Measurements from ENCODE around the gene ZNF468. TPM values are rescaled to one million over a fixed set of nuclear protein-coding genes. Genes with fewer than 3 reads are reported as not detected.
"Not testable (repeated sequence)": the region's sequence is repeated elsewhere in the genome, so short reads cannot be mapped to it uniquely, and the experiment has no call there.

ZNF468 gene
- 19.1 and 22.7 TPM in 2 replicates for total RNA-seq (2014; rRNA removed; shearing (Covaris generic))
- polyA plus RNA-seq (2015; cell fraction: cytosol; rRNA removed), result 12.0 and 12.1 TPM in 2 replicates
- polyA plus RNA-seq (2015; cell fraction: nucleus; rRNA removed), result 11.8 and 17.0 TPM in 2 replicates

DNA sequence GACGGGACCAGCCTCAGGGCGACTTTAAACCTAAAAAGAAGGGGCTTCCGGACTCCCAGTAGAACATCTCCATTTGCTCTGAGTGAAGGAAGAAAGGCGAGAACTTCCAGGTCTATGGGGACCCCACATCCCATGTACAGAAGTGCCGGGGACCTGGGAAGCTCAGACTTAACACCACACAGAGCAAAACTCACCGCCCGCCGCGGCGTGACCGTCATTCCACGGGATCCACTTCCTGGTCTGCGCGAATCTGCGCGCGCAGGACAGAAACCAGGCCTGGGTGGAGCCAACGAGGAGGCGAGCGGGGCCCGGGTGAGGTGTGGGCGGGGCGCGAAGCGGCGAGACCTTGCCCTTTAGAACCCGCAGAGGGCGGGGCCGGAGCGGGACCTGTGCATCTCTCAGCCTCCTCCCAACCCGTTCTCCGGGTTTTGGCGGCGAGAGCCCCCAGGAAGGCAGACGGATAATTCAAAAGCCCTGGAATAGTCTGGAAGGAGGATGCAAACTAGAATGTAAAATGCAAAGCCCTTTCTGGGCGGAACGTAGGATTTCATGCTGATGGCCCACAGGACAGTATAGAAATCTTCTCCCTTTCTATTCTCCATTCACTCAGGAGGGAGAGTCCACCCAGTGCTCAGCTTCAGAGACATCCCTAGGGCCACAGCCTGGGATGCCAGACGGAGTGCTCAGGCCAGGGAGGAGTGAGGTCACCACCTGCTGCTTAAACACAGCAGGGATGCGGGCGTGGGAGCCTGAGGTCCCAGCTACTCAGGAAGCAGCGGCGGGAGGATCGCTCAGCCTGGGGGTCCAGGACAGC lies at the start of gene ZNF468:
Gene ZNF468, minus strand, starts transcription at position 242 of the 814 bp plus-strand sequence. CDS start 3,347 bp downstream, outside the sequence.
- DNase-seq (ENCODE audit: low read depth, low spot score), result peak; percentile 53
- in situ Hi-C loops (cut with HindIII; ENCODE audit: low pct_unique_long_range_greater_than_20kb, low sequenced_read_pairs), result not testable (repeated sequence)

DNA sequence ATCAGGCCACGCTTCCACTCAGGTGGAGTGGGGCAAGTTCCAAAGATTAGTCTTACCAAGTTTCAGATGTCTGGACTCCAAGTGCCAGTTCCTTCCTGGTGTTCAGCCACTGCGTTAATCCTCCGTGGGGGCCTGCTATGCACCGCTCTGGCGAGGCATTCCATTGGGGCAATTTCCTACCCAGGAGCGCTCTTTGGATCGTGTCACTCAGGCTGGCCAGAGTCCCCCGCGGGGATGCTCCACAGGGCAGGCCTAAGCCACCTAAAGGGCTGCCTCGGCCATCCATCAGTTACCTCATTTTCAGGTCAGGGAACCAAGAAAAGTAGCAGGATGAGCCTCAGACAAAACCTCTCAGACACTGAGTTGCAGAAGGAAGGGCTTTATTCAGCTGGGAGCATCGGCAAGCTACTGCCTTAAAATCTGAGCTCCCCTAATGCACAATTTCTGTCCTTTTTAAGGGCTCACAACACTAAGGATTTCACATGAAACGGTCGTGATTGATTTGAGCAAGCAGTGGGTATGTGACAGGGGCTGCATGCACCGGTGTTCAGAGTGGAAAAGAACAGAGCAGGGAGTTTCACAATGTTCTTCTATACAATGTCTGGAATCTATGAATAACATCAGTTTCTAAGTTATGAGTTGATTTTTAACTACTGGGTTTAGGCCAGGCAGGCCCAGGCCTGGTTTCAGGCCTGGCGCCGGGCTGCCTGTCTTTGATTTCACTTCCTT lies 46.8 kb upstream of the ZNF468 start:
- DNase-seq (ENCODE audit: low read depth, low spot score); in situ Hi-C loops (cut with HindIII; ENCODE audit: low pct_unique_long_range_greater_than_20kb, low sequenced_read_pairs): not testable (repeated sequence)

DNA sequence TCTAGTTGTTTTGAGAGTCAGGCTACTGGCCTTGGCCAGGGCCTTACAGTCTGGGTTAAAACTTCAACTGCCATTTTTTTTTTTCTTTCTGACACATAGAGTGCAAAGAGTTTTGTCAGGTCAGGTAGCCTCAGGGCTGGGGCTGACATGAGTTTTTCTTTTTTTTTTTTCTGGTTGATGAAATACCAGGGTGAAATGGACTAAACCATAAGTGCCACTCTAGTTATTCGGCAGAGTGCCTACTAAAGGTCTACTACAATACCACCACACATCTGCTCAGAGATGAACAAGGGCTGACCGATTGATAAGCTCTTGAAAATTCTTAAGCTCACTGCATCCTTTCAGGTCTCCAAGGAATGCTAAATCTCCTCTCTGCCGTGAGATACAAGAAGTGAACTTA lies 44.4 kb upstream of the ZNF468 start:
- in situ Hi-C loops (cut with HindIII; ENCODE audit: low pct_unique_long_range_greater_than_20kb, low sequenced_read_pairs), result no loop called here
- DNase-seq (ENCODE audit: low read depth, low spot score), result no peak

DNA sequence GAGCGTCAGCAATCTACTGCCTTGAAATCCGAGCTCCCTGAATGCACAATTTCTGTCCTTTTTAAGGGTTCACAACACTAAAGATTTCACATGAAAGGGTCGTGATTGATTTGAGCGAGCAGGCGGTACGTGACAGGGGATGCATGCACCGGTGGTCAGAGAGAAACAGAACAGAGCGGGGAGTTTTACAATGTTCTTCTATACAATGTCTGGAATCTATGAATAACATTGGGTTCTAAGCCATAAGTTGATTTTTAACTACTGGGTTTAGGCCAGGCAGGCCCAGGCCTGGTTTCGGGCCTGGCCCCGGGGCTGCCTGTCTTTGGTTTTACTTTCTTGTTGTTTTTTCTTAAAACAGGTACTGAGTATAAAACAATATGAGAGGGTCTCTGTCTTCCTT lies 41.2 kb upstream of the ZNF468 start:
- DNase-seq (ENCODE audit: low read depth, low spot score); in situ Hi-C loops (cut with HindIII; ENCODE audit: low pct_unique_long_range_greater_than_20kb, low sequenced_read_pairs): not testable (repeated sequence)

DNA sequence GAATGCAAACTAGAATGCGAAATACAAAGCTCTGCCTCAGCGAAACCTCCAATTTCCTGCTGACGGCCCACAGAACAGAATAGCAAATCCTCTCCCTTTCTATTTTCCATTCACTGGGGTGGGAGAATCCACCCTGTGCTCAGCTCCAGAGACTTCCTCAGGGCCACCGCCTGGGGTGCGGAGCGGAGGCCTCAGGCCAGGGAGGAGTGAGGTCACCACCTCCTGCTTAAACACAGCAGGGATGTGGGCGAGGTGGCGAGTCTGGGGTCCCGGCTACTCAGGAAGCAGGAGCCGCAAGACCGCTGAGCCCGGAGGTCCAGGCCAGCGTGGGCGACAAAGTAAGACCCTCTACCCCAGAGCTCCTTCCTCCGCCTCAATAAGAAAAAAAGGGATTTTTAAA lies 40.7 kb upstream of the ZNF468 start:
- in situ Hi-C loops (cut with HindIII; ENCODE audit: low pct_unique_long_range_greater_than_20kb, low sequenced_read_pairs), result no loop called here
- DNase-seq (ENCODE audit: low read depth, low spot score), result no peak

DNA sequence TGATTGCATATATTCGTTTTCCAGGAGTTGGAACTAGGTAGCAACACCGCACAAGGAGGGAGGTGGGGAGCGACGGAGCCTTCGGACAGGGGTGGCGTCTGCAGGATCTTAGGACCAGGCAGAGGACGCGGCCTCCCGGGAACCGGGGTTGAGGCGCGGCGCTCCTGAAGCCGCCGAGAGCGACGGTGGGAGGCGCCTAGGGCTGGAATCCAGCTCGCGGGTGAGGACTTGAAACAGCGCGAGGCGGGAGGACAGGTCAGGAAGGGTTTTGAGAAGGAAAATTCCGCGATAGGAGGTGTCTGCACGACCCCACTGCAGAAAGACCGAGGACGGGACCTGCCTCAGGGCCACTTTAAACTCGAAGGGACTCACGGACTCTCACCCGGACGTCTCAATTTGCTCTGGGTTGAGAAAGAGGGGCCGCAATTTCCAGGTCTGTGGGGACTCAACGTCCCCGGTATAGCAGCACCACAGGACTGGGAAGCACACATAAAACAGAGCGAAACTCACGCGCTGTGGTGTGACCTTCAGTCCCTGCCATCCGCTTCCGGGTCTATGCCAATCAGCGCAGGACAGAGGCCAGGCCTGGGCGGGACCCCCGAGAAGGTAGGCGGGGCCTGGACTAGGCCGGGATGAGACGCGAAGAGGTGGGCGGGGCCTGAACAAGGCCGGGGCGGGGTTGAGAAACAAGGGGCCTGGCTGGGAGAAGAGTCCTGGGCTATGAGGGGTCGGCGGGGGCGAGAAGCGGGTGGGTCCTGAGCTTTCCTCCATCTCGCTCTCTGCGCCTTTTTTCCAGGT lies 39.9 kb upstream of the ZNF468 start, which contains the start of gene ZNF320:
Gene ZNF320, minus strand, starts transcription at position 498 of the 798 bp plus-strand sequence. CDS start 7,380 bp downstream, outside the sequence.
- DNase-seq (ENCODE audit: low read depth, low spot score), result peak; percentile 79
- in situ Hi-C loops (cut with HindIII; ENCODE audit: low pct_unique_long_range_greater_than_20kb, low sequenced_read_pairs), result no loop called here

DNA sequence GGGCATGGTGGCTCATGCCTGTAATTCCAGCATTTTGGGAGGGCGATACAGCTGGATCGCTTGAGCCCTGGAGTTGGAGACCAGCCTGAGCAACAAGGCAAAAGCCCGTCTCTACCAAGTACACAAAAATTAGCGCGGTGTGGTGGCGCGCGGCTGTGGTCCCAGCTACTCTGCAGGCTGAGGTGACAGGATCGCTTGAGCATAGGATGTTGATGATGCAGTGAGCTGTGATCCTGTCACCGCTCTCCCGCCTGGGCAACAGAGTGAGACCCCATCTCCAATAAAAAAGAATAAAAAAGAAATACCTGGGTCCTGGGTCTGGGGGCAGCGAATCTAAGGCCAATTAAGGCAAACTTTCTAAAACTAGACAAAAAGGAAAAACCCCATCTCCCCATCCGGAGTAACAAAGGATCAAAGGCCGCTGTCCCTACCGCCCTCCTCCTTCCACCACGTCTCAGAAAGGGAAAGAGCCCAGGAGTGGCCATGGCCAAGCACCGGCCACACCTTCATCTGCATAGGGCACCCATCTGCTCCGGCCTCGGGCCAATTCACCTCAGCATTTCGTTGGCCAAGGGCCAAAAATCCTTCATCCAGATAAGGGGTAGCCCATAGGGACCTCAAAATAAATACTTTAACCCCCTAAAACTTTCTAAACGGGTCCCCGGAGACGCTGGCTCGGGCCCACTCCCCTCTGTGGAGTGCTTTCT lies 39.2 kb upstream of the ZNF468 start:
- no peak for DNase-seq (ENCODE audit: low read depth, low spot score)
- in situ Hi-C loops (cut with HindIII; ENCODE audit: low pct_unique_long_range_greater_than_20kb, low sequenced_read_pairs), result no loop called here

DNA sequence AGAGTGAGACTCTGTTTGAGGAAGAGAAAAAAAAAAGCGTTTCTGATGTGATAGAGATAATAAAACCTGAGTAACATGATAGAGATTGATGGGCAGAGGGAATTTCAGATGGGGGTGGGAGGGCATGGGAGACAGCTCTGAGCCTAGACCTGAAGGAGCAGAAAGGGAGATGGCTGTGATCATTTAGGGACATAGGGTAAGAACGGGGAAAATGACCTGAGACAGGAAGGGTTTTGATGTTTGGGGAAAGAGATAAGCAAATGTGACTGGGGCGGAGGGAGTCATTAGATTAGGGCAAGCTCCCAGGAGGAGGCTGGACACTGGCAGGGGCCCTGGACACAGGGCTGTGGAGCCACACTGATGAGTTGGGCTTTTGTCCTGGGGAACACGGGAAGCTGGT lies 33.9 kb upstream of the ZNF468 start:
- DNase-seq (ENCODE audit: low read depth, low spot score), result no peak
- in situ Hi-C loops (cut with HindIII; ENCODE audit: low pct_unique_long_range_greater_than_20kb, low sequenced_read_pairs), result no loop called here

DNA sequence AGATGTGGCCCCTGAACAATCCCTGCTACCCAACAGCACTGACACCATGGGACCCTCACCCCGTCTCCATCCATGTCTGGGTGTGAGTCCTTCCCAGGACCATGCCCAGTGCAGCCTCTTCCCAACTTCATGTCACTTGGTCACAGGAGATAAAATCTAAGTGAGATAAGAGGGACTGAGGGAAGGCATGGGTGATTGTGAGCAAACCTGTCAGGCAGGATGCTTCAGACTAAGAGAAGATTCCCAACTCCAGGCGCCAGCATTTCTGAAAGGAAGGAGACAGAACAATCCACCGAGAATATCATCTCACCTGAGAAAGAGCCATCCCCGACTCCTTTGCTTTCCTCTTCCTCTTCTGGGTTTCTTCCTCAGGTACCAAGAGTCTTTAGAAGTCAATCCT lies 32.5 kb upstream of the ZNF468 start:
- in situ Hi-C loops (cut with HindIII; ENCODE audit: low pct_unique_long_range_greater_than_20kb, low sequenced_read_pairs), result no loop called here
- DNase-seq (ENCODE audit: low read depth, low spot score), result no peak

DNA sequence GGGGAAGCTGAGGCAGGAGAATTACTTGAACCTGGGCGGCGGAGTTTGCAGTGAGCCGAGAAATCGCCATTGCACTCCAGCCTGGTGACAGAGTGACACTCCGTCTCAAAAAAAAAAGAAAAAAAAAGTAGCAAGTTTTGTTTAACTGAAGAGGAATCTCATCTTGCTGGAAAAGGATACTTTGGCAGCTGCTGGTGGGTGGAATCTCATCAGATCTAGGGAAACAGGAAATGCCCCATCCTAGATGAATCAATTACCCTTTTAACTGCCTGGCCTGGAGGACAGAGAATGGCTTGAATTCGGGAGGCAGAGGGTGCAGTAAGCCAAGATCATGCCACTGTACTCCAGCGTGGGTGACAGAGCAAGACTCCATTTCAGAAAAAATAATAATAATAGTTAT lies 31.7 kb upstream of the ZNF468 start:
- no peak for DNase-seq (ENCODE audit: low read depth, low spot score)
- in situ Hi-C loops (cut with HindIII; ENCODE audit: low pct_unique_long_range_greater_than_20kb, low sequenced_read_pairs), result no loop called here

DNA sequence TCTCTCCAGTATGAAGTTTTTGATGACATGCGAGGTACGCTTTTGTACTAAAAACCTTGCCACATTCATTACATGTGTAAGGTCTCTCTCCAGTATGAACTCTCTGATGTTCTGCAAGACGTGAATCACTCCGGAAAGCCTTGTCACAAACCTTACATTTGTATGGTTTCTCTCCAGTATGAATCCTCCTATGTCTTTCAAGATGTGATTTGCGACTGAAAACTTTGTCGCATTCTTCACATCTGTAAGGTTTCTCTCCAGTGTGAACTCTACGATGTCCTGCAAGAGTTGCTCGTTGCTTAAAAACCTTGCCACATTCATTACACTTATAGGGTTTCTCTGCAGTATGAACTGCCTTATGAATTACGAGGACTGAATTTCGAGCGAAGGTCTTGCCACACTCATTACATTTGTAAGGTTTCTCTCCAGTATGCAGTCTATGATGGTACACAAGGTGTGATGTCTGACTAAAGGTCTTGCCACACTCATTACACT lies 23.5 kb upstream of the ZNF468 start:
- in situ Hi-C loops (cut with HindIII; ENCODE audit: low pct_unique_long_range_greater_than_20kb, low sequenced_read_pairs), result no loop called here
- DNase-seq (ENCODE audit: low read depth, low spot score), result no peak

DNA sequence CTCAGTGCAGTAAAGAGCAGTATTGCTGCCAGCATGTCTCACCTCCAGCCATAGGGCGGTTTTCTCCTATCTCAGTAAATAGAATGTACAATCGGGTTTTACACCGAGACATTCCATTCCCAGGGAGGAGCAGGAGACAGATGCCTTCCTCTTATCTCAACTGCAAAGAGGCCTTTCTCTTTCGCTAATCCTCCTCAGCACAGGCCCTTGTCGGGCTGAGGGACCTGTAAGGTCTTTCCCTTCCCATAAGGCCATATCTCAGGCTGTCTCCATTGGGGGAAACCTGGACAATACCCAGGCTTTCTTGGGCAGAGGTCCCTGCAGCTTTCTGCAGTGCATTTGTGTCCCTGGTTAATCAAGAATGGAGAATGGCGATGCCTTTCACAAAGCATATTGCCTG lies 15.6 kb upstream of the ZNF468 start:
- in situ Hi-C loops (cut with HindIII; ENCODE audit: low pct_unique_long_range_greater_than_20kb, low sequenced_read_pairs); DNase-seq (ENCODE audit: low read depth, low spot score): not testable (repeated sequence)

DNA sequence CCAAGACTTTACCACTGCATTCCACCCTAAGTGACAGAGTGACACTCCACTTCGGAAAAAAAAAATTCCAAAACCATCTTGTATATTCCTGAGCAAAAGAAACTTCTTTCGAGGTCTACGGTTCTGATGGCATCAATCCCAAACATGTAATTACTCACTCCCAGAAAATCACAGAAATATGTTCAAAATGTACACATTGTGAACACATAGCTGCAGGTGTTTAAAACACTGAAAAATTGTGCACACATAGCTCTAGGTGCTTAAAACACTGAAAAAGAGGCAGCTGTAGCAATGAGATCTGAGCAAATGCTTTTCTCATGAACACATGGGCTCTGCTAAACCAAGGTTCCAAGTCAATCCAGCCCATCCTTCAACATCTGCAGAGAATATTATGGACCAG lies 14.0 kb upstream of the ZNF468 start:
- DNase-seq (ENCODE audit: low read depth, low spot score), result no peak
- in situ Hi-C loops (cut with HindIII; ENCODE audit: low pct_unique_long_range_greater_than_20kb, low sequenced_read_pairs), result no loop called here

DNA sequence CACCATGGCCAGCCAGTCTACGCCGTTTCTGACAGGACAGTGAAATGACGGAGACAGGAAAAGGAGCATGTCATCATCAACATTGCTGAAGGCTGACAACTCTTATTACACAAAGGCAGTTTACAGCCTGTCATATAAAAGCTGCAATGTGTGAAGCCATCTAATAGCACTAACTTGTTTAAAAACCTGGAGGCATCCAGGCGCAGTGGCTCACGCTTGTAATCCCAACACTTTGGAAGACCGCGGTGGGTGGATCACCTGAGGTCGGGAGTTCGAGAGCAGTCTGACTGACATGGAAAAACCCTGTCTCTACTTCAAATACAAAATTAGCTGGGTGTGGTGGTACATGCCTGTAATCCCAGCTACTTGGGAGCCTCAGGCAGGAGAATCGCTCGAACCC lies 10.6 kb upstream of the ZNF468 start:
- in situ Hi-C loops (cut with HindIII; ENCODE audit: low pct_unique_long_range_greater_than_20kb, low sequenced_read_pairs); DNase-seq (ENCODE audit: low read depth, low spot score): not testable (repeated sequence)

DNA sequence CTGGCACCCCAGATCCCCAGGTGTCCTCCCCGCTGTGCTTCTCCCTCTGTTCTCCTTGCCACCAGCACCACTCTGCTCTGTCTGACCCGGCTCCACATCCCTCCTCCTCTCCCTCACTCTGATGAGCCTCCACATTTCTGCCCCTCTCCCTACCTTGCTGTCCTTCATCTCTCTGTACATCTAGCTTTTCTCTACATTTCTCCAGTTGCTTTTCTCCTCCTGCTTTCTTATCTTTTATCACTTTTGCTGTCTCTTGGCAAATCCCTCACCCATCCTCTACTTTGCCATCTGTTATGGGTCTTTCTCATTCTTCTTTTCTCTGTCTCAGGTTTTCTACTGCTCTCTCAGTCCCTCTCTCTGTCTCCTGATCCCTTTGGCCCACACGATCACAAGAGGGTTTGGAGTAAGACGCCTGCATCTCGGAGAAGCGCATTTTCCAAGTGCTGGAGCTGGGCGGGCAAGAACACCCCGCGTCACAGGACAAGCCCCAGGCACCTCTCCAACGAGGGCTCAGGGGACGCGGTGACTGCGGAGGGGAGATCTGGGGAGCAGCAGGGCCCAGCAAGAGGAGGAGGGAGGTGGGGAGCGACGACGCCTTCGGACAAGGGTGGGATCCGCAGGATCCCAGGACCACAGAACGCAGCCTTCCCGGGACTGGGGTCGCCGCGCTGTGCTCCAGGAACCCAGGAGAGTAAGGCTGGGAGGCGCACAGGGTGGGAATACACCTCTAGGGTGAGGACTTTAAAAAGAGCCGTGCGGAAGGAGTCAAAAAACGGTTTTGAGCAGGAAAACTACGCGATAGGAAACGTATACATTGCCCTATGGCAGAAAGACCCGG lies 660 bp downstream of the ZNF468 start:
- in situ Hi-C loops (cut with HindIII; ENCODE audit: low pct_unique_long_range_greater_than_20kb, low sequenced_read_pairs); DNase-seq (ENCODE audit: low read depth, low spot score): not testable (repeated sequence)

DNA sequence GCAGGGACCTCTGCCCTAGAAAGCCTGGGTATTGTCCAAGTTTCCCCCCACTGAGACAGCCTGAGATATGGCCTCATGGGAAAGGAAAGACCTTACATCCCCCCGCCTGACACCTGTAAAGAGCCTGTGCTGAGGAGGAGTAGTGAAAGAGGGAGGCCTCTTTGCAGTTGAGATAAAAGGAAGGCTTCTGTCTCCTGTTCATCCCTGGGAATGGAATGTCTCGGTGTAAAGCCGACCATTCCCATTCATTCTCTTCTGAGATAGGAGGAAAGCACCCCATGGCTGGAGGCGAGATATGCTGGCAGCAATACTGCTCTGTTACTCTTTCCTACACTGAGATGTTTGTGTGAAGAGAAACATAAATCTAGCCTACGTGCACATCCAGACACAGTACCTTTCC lies 10.1 kb downstream of the ZNF468 start:
- in situ Hi-C loops (cut with HindIII; ENCODE audit: low pct_unique_long_range_greater_than_20kb, low sequenced_read_pairs); DNase-seq (ENCODE audit: low read depth, low spot score): not testable (repeated sequence)
